SK-N-SH treated with all-trans-retinoic acid at 6 μM for 48 hours (cell line): ENCODE measurements around the gene CST3.

ENCODE experiments used
- ATAC-seq: fragments of 200-7000 bp; cut with Tn5 transposase; 3 replicates; pipeline ENCODE4 v1.9.1; 2020; ENCODE audit warnings: mild to moderate bottlenecking, moderate library complexity
- ARNTL ChIP-seq: fragments of 450-650 bp; formaldehyde crosslinking; IDR thresholded peaks from 2 replicates; pipeline ENCODE4 v1.5.0; 2020; ENCODE audit warnings: low read depth, mild to moderate bottlenecking, moderate library complexity, borderline replicate concordance
- GLIS3 ChIP-seq: fragments of 250-450 bp; sonication (Bioruptor Pico); IDR thresholded peaks from 2 replicates; pipeline ENCODE4 v1.5.0; 2020; ENCODE audit warnings: mild to moderate bottlenecking, moderate library complexity
- ISL1 ChIP-seq: fragments of 250-450 bp; sonication (Bioruptor Pico); IDR thresholded peaks from 2 replicates; pipeline ENCODE4 v2.1.2; 2022; ENCODE audit warnings: mild to moderate bottlenecking, moderate library complexity
- OSR1 ChIP-seq: fragments of 250-450 bp; sonication (Bioruptor Pico); IDR thresholded peaks from 2 replicates; pipeline ENCODE4 v1.8.0; 2022; ENCODE audit warnings: moderate library complexity, mild to moderate bottlenecking, inconsistent platforms
- PPARA ChIP-seq: fragments of 250-450 bp; sonication (Bioruptor Pico); IDR thresholded peaks from 2 replicates; pipeline ENCODE4 v1.5.0; 2020; ENCODE audit warnings: mild to moderate bottlenecking, borderline replicate concordance
- RARB ChIP-seq: fragments of 250-450 bp; sonication (Bioruptor Pico); IDR thresholded peaks from 2 replicates; pipeline ENCODE4 v1.8.0; 2021; ENCODE audit warnings: mild to moderate bottlenecking, moderate library complexity
- TCF4 ChIP-seq: fragments of 250-450 bp; sonication (Bioruptor Pico); IDR thresholded peaks from 2 replicates; pipeline ENCODE4 v1.8.0; 2021; ENCODE audit warnings: mild to moderate bottlenecking, moderate library complexity, borderline replicate concordance
- ZC3H10 ChIP-seq: fragments of 250-450 bp; sonication (Bioruptor Pico); IDR thresholded peaks from 2 replicates; pipeline ENCODE4 v1.5.1; 2021; ENCODE audit warnings: mild to moderate bottlenecking, moderate library complexity
- ZFP30 ChIP-seq: fragments of 450-650 bp; formaldehyde crosslinking; IDR thresholded peaks from 2 replicates; pipeline ENCODE4 v1.5.0; 2022; ENCODE audit warnings: mild to moderate bottlenecking, moderate library complexity
- ZNF70 ChIP-seq: fragments of 450-650 bp; formaldehyde crosslinking; IDR thresholded peaks from 2 replicates; pipeline ENCODE4 v1.5.0; 2020; ENCODE audit warnings: mild to moderate bottlenecking, moderate library complexity
- TF ChIP-seq, protein P1 (sequence below): fragments of 250-450 bp; sonication (Bioruptor Pico); IDR thresholded peaks from 2 replicates; pipeline ENCODE4 v1.5.0; 2020; ENCODE audit warnings: mild to moderate bottlenecking, moderate library complexity
- TF ChIP-seq, protein P2 (sequence below): fragments of 250-450 bp; sonication (Bioruptor Pico); IDR thresholded peaks from 2 replicates; pipeline ENCODE4 v1.8.0; 2020; ENCODE audit warnings: mild to moderate bottlenecking, moderate library complexity, borderline replicate concordance
- TF ChIP-seq, protein P3 (sequence below): fragments of 250-450 bp; sonication (Bioruptor Pico); IDR thresholded peaks from 2 replicates; pipeline ENCODE4 v1.5.1; 2020; ENCODE audit warnings: low read depth, mild to moderate bottlenecking, moderate library complexity

CST3 gene

DNA sequence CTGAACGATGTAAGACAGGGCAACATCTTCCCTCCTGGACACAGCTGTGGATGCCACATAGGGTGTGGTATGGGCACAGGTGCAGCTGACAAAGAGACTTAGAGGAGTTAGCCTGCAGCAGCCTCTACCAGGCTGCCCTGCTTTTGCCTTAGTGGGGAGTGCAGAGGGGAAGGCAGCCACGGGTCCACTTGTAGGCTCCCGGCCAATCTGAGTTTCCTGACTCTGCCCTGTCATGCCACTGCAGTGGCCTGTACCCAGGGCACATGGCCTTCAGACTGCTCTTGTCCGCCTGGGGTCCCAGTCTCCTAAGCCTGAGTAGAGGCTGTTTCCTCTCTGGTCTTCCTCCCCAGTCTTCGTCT lies 52.3 kb downstream of the CST3 start (continued):
- TF ChIP-seq ARNTL (CRISPR knock-in tag) = no peak
- TF ChIP-seq RARB = no peak
- TF ChIP-seq ZNF70 (CRISPR knock-in tag) = no peak

DNA sequence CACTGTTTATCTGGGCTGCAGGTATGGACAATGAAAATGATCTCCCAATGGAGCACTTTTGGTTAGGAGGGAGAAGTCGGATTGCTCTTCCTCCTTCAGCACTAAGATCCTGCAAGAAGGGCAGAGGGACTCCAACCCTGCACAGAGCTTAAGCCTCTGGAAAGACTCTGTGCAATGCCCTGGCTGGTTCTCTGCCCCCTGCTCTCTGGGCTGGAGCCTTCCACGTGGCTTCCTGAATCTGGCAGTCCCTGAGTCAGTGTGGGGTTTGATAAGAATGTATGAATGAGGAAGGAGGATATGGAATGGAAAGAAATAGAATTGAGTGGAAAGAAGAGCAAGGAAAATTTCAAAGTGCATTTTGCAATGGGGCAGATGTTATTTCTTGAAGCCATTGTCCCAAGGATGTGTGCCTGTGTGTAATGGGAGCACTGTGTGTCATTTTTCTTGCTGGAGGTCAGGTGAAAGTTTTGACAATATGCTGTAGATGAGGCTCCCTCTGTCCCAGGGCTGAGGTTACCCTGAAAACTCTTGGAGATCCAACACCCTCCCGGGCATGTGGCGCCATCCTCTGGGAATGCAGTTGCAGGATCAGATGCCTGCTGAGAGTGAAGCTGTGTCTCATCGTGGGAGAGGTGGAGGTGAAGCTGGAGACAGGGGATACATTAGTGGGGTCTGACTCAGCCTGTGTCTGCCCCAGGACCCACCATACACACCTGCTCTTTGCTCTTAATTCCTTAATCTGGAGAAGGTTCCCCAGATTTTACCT lies 53.1 kb downstream of the CST3 start:
- TF ChIP-seq ZFP30 (CRISPR knock-in tag) (no peak), ZC3H10 (CRISPR knock-in tag) (no peak), PPARA (no peak), GLIS3 (CRISPR knock-in tag) (no peak), ZNF70 (CRISPR knock-in tag) (no peak), TCF4 (no peak), ARNTL (CRISPR knock-in tag) (no peak), OSR1 (CRISPR knock-in tag) (no peak), ISL1 (CRISPR knock-in tag) (no peak)
- TF ChIP-seq, protein P1, sequence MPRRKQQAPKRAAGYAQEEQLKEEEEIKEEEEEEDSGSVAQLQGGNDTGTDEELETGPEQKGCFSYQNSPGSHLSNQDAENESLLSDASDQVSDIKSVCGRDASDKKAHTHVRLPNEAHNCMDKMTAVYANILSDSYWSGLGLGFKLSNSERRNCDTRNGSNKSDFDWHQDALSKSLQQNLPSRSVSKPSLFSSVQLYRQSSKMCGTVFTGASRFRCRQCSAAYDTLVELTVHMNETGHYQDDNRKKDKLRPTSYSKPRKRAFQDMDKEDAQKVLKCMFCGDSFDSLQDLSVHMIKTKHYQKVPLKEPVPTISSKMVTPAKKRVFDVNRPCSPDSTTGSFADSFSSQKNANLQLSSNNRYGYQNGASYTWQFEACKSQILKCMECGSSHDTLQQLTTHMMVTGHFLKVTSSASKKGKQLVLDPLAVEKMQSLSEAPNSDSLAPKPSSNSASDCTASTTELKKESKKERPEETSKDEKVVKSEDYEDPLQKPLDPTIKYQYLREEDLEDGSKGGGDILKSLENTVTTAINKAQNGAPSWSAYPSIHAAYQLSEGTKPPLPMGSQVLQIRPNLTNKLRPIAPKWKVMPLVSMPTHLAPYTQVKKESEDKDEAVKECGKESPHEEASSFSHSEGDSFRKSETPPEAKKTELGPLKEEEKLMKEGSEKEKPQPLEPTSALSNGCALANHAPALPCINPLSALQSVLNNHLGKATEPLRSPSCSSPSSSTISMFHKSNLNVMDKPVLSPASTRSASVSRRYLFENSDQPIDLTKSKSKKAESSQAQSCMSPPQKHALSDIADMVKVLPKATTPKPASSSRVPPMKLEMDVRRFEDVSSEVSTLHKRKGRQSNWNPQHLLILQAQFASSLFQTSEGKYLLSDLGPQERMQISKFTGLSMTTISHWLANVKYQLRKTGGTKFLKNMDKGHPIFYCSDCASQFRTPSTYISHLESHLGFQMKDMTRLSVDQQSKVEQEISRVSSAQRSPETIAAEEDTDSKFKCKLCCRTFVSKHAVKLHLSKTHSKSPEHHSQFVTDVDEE (CRISPR knock-in tag) = no peak
- TF ChIP-seq, protein P2, sequence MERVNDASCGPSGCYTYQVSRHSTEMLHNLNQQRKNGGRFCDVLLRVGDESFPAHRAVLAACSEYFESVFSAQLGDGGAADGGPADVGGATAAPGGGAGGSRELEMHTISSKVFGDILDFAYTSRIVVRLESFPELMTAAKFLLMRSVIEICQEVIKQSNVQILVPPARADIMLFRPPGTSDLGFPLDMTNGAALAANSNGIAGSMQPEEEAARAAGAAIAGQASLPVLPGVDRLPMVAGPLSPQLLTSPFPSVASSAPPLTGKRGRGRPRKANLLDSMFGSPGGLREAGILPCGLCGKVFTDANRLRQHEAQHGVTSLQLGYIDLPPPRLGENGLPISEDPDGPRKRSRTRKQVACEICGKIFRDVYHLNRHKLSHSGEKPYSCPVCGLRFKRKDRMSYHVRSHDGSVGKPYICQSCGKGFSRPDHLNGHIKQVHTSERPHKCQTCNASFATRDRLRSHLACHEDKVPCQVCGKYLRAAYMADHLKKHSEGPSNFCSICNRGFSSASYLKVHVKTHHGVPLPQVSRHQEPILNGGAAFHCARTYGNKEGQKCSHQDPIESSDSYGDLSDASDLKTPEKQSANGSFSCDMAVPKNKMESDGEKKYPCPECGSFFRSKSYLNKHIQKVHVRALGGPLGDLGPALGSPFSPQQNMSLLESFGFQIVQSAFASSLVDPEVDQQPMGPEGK (CRISPR knock-in tag) = no peak
- TF ChIP-seq, protein P3, sequence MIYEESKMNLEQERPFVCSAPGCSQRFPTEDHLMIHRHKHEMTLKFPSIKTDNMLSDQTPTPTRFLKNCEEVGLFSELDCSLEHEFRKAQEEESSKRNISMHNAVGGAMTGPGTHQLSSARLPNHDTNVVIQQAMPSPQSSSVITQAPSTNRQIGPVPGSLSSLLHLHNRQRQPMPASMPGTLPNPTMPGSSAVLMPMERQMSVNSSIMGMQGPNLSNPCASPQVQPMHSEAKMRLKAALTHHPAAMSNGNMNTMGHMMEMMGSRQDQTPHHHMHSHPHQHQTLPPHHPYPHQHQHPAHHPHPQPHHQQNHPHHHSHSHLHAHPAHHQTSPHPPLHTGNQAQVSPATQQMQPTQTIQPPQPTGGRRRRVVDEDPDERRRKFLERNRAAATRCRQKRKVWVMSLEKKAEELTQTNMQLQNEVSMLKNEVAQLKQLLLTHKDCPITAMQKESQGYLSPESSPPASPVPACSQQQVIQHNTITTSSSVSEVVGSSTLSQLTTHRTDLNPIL = no peak
- no peak for ATAC-seq
